Fibroblast of skin of scalp (primary cell): ENCODE measurements around the gene TM9SF2.

ENCODE experiments used
- DNase-seq: peaks from one replicate; pipeline ENCODE4 v3.0.0-alpha.2; 2013

Gene TM9SF2

GRCh38 chr13:99496184-99497142, 4.8 kb upstream of the TM9SF2 start:
- DNase-seq, result peak; percentile 69

GRCh38 chr13:99498171-99499161, 2.8 kb upstream of the TM9SF2 start:
- DNase-seq, result peak; percentile 97

GRCh38 chr13:99500839-99501183, 461 bp upstream of the TM9SF2 start:
- no peak for DNase-seq

- no peak for DNase-seq
These were observed 603 bp downstream of the TM9SF2 start for GRCh38 chr13:99501848-99502301.

GRCh38 chr13:99505814-99506269, 4.6 kb downstream of the TM9SF2 start:
- DNase-seq, result no peak

- DNase-seq, result no peak
These were observed 5.4 kb downstream of the TM9SF2 start for GRCh38 chr13:99506634-99507033.

GRCh38 chr13:99507054-99507453, 5.8 kb downstream of the TM9SF2 start:
- no peak for DNase-seq

GRCh38 chr13:99507551-99507950, 6.3 kb downstream of the TM9SF2 start:
- DNase-seq, result no peak

GRCh38 chr13:99507986-99508385, 6.7 kb downstream of the TM9SF2 start:
- DNase-seq, result no peak

GRCh38 chr13:99509479-99509878, 8.2 kb downstream of the TM9SF2 start:
- no peak for DNase-seq

- DNase-seq, result no peak
These were observed 13.5 kb downstream of the TM9SF2 start for GRCh38 chr13:99514801-99515200.

- no peak for DNase-seq
These were observed 15.1 kb downstream of the TM9SF2 start for GRCh38 chr13:99516153-99516929.

GRCh38 chr13:99517577-99517976, 16.3 kb downstream of the TM9SF2 start:
- no peak for DNase-seq

GRCh38 chr13:99517984-99518383, 16.7 kb downstream of the TM9SF2 start:
- DNase-seq, result no peak

GRCh38 chr13:99522298-99522697, 21.0 kb downstream of the TM9SF2 start:
- DNase-seq, result peak; percentile 23

GRCh38 chr13:99523838-99524237, 22.6 kb downstream of the TM9SF2 start:
- no peak for DNase-seq

- no peak for DNase-seq
These were observed 24.7 kb downstream of the TM9SF2 start for GRCh38 chr13:99525967-99526366.

- no peak for DNase-seq
These were observed 25.3 kb downstream of the TM9SF2 start for GRCh38 chr13:99526549-99526948.

- DNase-seq, result no peak
These were observed 26.0 kb downstream of the TM9SF2 start for GRCh38 chr13:99527301-99527700.

- DNase-seq, result no peak
These were observed 27.3 kb downstream of the TM9SF2 start for GRCh38 chr13:99528547-99528946.

- DNase-seq, result no peak
These were observed 34.8 kb downstream of the TM9SF2 start for GRCh38 chr13:99536023-99536422.

- DNase-seq, result no peak
These were observed 39.3 kb downstream of the TM9SF2 start for GRCh38 chr13:99540530-99540929.
